H1 (cell line): ENCODE data around the gene ANXA1. TPM values are rescaled to one million over a fixed set of nuclear protein-coding genes. Genes with fewer than 3 reads are reported as not detected.

Experiments used
- CTBP2 ChIP-seq: IDR thresholded peaks from 2 replicates; pipeline ENCODE4 v1.7.0; 2011; ENCODE audit warnings: borderline replicate concordance, mild to moderate bottlenecking, moderate library complexity, mixed read lengths, low read length; ENCODE audit not compliant: insufficient read depth, insufficient read length
- RAD21 ChIP-seq, 2 experiments: IDR thresholded peaks in 1 of 2; conservative IDR thresholded peaks in 1 of 2; 2 replicates each; pipeline ENCODE4 v1.6.1; 2011; ENCODE audit warnings: low read depth in 2 of 2, low read length in 2 of 2, improper control_type of control experiment in 1 of 2, inconsistent platforms in 1 of 2, mild to moderate bottlenecking in 1 of 2, moderate library complexity in 1 of 2
- SP4 ChIP-seq: IDR thresholded peaks from 2 replicates; pipeline ENCODE4 v1.6.1; 2012; ENCODE audit warnings: low read length, inconsistent platforms
- TAF1 ChIP-seq: IDR thresholded peaks from 2 replicates; pipeline ENCODE4 v1.6.1; 2011; ENCODE audit warnings: mild to moderate bottlenecking, low read depth, low read length
- polyA plus RNA-seq, 7 experiments: library from polyadenylated mRNA; depleted of rRNA in 3 of 7; stranded (reverse) in 5 of 7; unstranded in 2 of 7; fragments of >200 nt in 5 of 7; fragments of 200-250 nt in 2 of 7; gene quantifications; 1 replicate in 5 of 7; 2 replicates in 1 of 7; 4 replicates in 1 of 7; pipeline versions ENCODE4 v1.2.1 to v1.2.3, GENCODE V29; 2011 to 2013; ENCODE audit warnings: missing spikeins in 2 of 7, mixed read lengths in 2 of 7
- total RNA-seq: library from RNA; stranded (reverse); fragmentation: NEBNext Ultra II Directional; extraction: Animal tissue kit (Norgen Biotek cat#: 25700); gene quantifications from 2 replicates; pipeline ENCODE4 v1.2.1, GENCODE V29; 2021

Gene ANXA1
- total and polyA plus RNA-seq, 2 of the 8 experiments (the other 6 are each of a cell fraction or from before 2014, with no cell fraction given): 0.71 to 5.7 TPM

DNA sequence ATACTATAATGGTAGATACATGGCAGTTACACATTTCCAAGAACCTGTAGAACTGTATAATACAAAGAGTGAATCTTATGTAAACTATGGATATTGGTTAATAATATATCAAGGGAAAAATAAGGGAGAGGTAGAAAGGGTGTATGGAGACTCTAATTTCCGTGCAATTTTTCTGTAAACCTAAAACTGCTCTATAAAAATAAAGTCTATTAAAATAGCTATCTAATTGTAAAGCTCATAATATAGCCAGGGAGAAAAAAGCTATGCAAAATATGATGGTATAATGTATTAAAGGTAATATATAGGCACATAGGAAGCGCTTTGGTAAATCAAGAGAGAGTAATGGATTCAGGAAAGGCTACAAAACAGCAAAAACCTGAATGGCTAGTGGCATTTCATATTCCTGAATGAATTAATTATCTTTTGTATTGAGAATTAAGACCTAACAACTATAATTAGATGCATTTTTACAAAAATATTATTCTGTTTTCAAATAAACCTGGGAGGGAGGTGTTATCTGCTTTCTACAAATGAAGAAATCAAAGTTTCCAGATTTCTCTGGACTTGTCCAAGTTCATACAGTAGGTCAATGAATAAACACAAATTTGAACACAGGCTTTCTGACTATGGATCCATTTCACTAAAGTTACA, 22.8 kb downstream of the ANXA1 start (continued):
- no peak for TF ChIP-seq SP4
- TF ChIP-seq RAD21 (IDR thresholded peaks at IDR 0.05 in 1 of 2, conservative IDR thresholded peaks at IDR 0.05 in 1 of 2; ENCODE audit: low read depth in 2 of 2, low read length in 2 of 2): no peak
- TF ChIP-seq TAF1: no peak
- TF ChIP-seq CTBP2: no peak
